ENCODE results near the gene MMP3. TPM values are rescaled to one million over a fixed set of nuclear protein-coding genes. Genes with fewer than 3 reads are reported as not detected.
"Not testable (repeated sequence)": the region's sequence is repeated elsewhere in the genome, so short reads cannot be mapped to it uniquely, and the experiment has no call there.

The MMP3 gene
- total RNA-seq, 2 donors from 2014 or later = 0.41 TPM; not detected in 1

GRCh38 chr11:102879801-102880200 is 36.4 kb upstream of the MMP3 start:
- Histone ChIP-seq H3K4me1 (replicated peaks) (no peaks in the 10 kb centered on the region), H3K27me3 (replicated peaks; ENCODE audit: insufficient read depth) (no peaks in the 10 kb centered on the region), H3K9me3 (no peaks in the 10 kb centered on the region), H3K4me3 (no peak overlapping the region), H3K27ac (no peak overlapping the region), H3K36me3 (no peaks in the 10 kb centered on the region)
- DNase-seq (ENCODE audit: low spot score) = no peak
- 87% methylated on average over 5 of the region's 5 CpGs for WGBS
- intact Hi-C loops (cut with DNase I) = no loop called here
- TF ChIP-seq POLR2A (IDR thresholded peaks at IDR 0.05) (no peak), POLR2AphosphoS5 (IDR thresholded peaks at IDR 0.05) (no peak), CTCF (IDR thresholded peaks at IDR 0.05) (no peak)

- no peaks in the 10 kb centered on the region for H3K27me3 ChIP-seq (replicated peaks; ENCODE audit: insufficient read depth)
- H3K36me3 ChIP-seq = no peaks in the 10 kb centered on the region
- TF ChIP-seq POLR2A (IDR thresholded peaks at IDR 0.05) (no peak), POLR2AphosphoS5 (IDR thresholded peaks at IDR 0.05) (no peak), CTCF (IDR thresholded peaks at IDR 0.05) (no peak)
- intact Hi-C loops (cut with DNase I) = no loop called here
- no peak overlapping the region for H3K27ac ChIP-seq
- no peak for DNase-seq (ENCODE audit: low spot score)
- no peaks in the 10 kb centered on the region for H3K4me1 ChIP-seq (replicated peaks)
- H3K4me3 ChIP-seq = no peak overlapping the region
- H3K9me3 ChIP-seq = no peaks in the 10 kb centered on the region
- 95% methylated on average over 2 of the region's 2 CpGs for WGBS
Observed at GRCh38 chr11:102878595-102878994, 35.2 kb upstream of the MMP3 start.

GRCh38 chr11:102874852-102875251 is 31.4 kb upstream of the MMP3 start, which contains the start of gene MMP12:
TSS of gene MMP12 (minus strand) at chr11:102874982. CDS start at chr11:102874937, 45 bp downstream.
- Histone ChIP-seq H3K4me1 (replicated peaks) (no peaks in the 10 kb centered on the region), H3K27me3 (replicated peaks; ENCODE audit: insufficient read depth) (no peaks in the 10 kb centered on the region), H3K4me3 (no peak within 1 kb of the TSS), H3K27ac (no peak within 1 kb of the TSS), H3K9me3 (no peaks in the 10 kb centered on the region), H3K36me3 (no peaks in the 10 kb centered on the region)
- intact Hi-C loops (cut with DNase I) = no loop called here
- TF ChIP-seq POLR2A (IDR thresholded peaks at IDR 0.05) (no peak), POLR2AphosphoS5 (IDR thresholded peaks at IDR 0.05) (no peak), CTCF (IDR thresholded peaks at IDR 0.05) (no peak)
- DNase-seq (ENCODE audit: low spot score) = no peak
- WGBS = 81% methylated on average over 4 of the region's 4 CpGs

- 83% methylated on average over 8 of the region's 8 CpGs for WGBS
- H3K27me3 ChIP-seq (replicated peaks; ENCODE audit: insufficient read depth); H3K4me3 ChIP-seq; H3K36me3 ChIP-seq; DNase-seq (ENCODE audit: low spot score); H3K4me1 ChIP-seq (replicated peaks); H3K27ac ChIP-seq; H3K9me3 ChIP-seq; intact Hi-C loops (cut with DNase I): not testable (repeated sequence)
Observed at GRCh38 chr11:102869354-102869964, 26.1 kb upstream of the MMP3 start.

GRCh38 chr11:102868339-102868738 is 24.9 kb upstream of the MMP3 start:
- Histone ChIP-seq H3K27me3 (replicated peaks; ENCODE audit: insufficient read depth) (no peaks in the 10 kb centered on the region), H3K36me3 (no peaks in the 10 kb centered on the region), H3K4me3 (no peak overlapping the region), H3K4me1 (replicated peaks) (no peaks in the 10 kb centered on the region), H3K9me3 (no peaks in the 10 kb centered on the region), H3K27ac (no peak overlapping the region)
- intact Hi-C loops (cut with DNase I) = no loop called here
- TF ChIP-seq POLR2A (IDR thresholded peaks at IDR 0.05) = no peak
- TF ChIP-seq POLR2AphosphoS5 (IDR thresholded peaks at IDR 0.05) = no peak
- TF ChIP-seq CTCF (IDR thresholded peaks at IDR 0.05) = no peak
- DNase-seq (ENCODE audit: low spot score) = no peak
- 64% methylated on average over 3 of the region's 3 CpGs for WGBS

Measured in prostate gland (tissue), 2 donors.